CD14-positive monocyte (primary cell): ENCODE data around the gene DIAPH2. TPM values are rescaled to one million over a fixed set of nuclear protein-coding genes. Genes with fewer than 3 reads are reported as not detected.

Experiments
- DNase-seq, 3 donors: peaks; one replicate each; pipeline ENCODE4 v3.0.0-alpha.2; 2011 to 2022
- H2AFZ ChIP-seq: 2 replicates; pipeline ENCODE4 v1.6.0; 2012; ENCODE audit warnings: mild to moderate bottlenecking, low read depth, low read length, inconsistent platforms; ENCODE audit not compliant: insufficient read depth, poor library complexity, severe bottlenecking
- H3K27ac ChIP-seq, 2 donors: 1 replicate in 1 of 2; 2 replicates in 1 of 2; pipeline ENCODE4 v1.5.1; 2012 to 2013; ENCODE audit warnings: low read length in 2 of 2, control low read depth in 1 of 2, inconsistent platforms in 1 of 2, low read depth in 1 of 2, mild to moderate bottlenecking in 1 of 2
- H3K27me3 ChIP-seq, 2 donors: one replicate each; pipeline versions ENCODE4 v1.6.0 to v1.6.1; 2011 to 2013; ENCODE audit warnings: low read length in 2 of 2; ENCODE audit not compliant: control insufficient read depth in 2 of 2, insufficient read depth in 2 of 2
- H3K36me3 ChIP-seq, 2 donors: replicated peaks in 1 of 2; 1 replicate in 1 of 2; 2 replicates in 1 of 2; pipeline versions ENCODE4 v1.5.1 to v1.6.1; 2012 to 2013; ENCODE audit warnings: low read length in 2 of 2, control low read depth in 1 of 2, inconsistent platforms in 1 of 2, mild to moderate bottlenecking in 1 of 2; ENCODE audit not compliant: insufficient read depth in 2 of 2, control insufficient read depth in 1 of 2
- H3K4me1 ChIP-seq, 2 donors: 1 replicate in 1 of 2; 2 replicates in 1 of 2; pipeline versions ENCODE4 v1.5.1 to v1.6.1; 2012 to 2013; ENCODE audit warnings: low read length in 2 of 2, control low read depth in 1 of 2, inconsistent platforms in 1 of 2, mild to moderate bottlenecking in 1 of 2, moderate library complexity in 1 of 2; ENCODE audit not compliant: insufficient read depth in 2 of 2, control insufficient read depth in 1 of 2
- H3K4me2 ChIP-seq: replicated peaks from 2 replicates; pipeline ENCODE3; 2012; ENCODE audit warnings: low read length, moderate library complexity, mild to moderate bottlenecking; ENCODE audit not compliant: poor library complexity, severe bottlenecking; ENCODE audit errors: extremely low read depth
- H3K4me3 ChIP-seq, 3 experiments: fragments of 200-600 bp in 1 of 3; sonication (generic) in 1 of 3; replicated peaks in 1 of 3; 1 replicate in 2 of 3; 2 replicates in 1 of 3; pipeline ENCODE4 v1.5.1; 2011 to 2013; ENCODE audit warnings: low read length in 3 of 3, mild to moderate bottlenecking in 3 of 3, control low read depth in 2 of 3, low read depth in 2 of 3, inconsistent platforms in 1 of 3, moderate library complexity in 1 of 3
- H3K79me2 ChIP-seq: 2 replicates; pipeline ENCODE4 v1.6.0; 2012; ENCODE audit warnings: mild to moderate bottlenecking, control low read depth, inconsistent platforms, low read length, moderate library complexity; ENCODE audit not compliant: insufficient read depth
- H3K9ac ChIP-seq: 2 replicates; pipeline ENCODE4 v1.6.0; 2017; ENCODE audit warnings: low read length, mild to moderate bottlenecking; ENCODE audit not compliant: insufficient read depth, poor library complexity, severe bottlenecking
- H3K9me3 ChIP-seq, 2 donors: replicated peaks in 1 of 2; 1 replicate in 1 of 2; 2 replicates in 1 of 2; pipeline versions ENCODE4 v1.5.1 to v1.6.1; 2012 to 2013; ENCODE audit warnings: low read length in 2 of 2, control low read depth in 1 of 2; ENCODE audit not compliant: control insufficient read depth in 1 of 2, insufficient read depth in 1 of 2
- H4K20me1 ChIP-seq: 2 replicates; pipeline ENCODE4 v1.6.0; 2012; ENCODE audit warnings: mild to moderate bottlenecking, low read length, control low read depth, moderate library complexity; ENCODE audit not compliant: insufficient read depth
- H3K27ac Mint-ChIP-seq, 7 donors: one replicate each; pipeline ENCODE4 v1.8.0; 2020; ENCODE audit warnings: mild to moderate bottlenecking in 7 of 7, mixed read lengths in 7 of 7, moderate library complexity in 6 of 7, inconsistent platforms in 2 of 7
- H3K27me3 Mint-ChIP-seq, 3 donors: one replicate each; pipeline ENCODE4 v1.8.0; 2021 to 2022; ENCODE audit warnings: low read depth in 3 of 3, mild to moderate bottlenecking in 3 of 3, mixed read lengths in 3 of 3, moderate library complexity in 3 of 3, inconsistent platforms in 1 of 3
- H3K36me3 Mint-ChIP-seq, 2 donors: one replicate each; pipeline ENCODE4 v1.8.0; 2020; ENCODE audit warnings: mixed read lengths in 2 of 2, inconsistent platforms in 1 of 2, mild to moderate bottlenecking in 1 of 2
- H3K4me1 Mint-ChIP-seq: one replicate; pipeline ENCODE4 v1.8.0; 2020; ENCODE audit warnings: mild to moderate bottlenecking, mixed read lengths
- H3K4me3 Mint-ChIP-seq, 2 donors: one replicate each; pipeline ENCODE4 v1.8.0; 2020; ENCODE audit warnings: mild to moderate bottlenecking in 2 of 2, mixed read lengths in 2 of 2, moderate library complexity in 1 of 2
- H3K9me3 Mint-ChIP-seq, 7 donors: one replicate each; pipeline ENCODE4 v1.8.0; 2020 to 2022; ENCODE audit warnings: mixed read lengths in 7 of 7, mild to moderate bottlenecking in 6 of 7, moderate library complexity in 6 of 7, inconsistent platforms in 2 of 7
- CTCF ChIP-seq: fragments of 200-600 bp; IDR thresholded peaks from one replicate; pipeline ENCODE4 v1.8.0; 2022; ENCODE audit warnings: antibody characterized with exemption, mild to moderate bottlenecking
- WGBS: methylation state at CpG from one replicate; pipeline ENCODE4 v1.1.5; 2013; ENCODE audit warnings: missing lambda C conversion rate; ENCODE audit not compliant: insufficient coverage; 5-methylcytosine and 5-hydroxymethylcytosine counted together
- intact Hi-C, 2 donors: fragments of 100-400 bp; cut with micrococcal nuclease; formaldehyde crosslinking; loops; one replicate each; pipeline versions ENCODE4 v1.15.0 to v1.15.1; 2023
- polyA plus RNA-seq, 3 donors: library from polyadenylated mRNA; depleted of rRNA in 1 of 3; unstranded in 2 of 3; stranded (reverse) in 1 of 3; fragments of 300-500 nt in 2 of 3; fragments of >200 nt in 1 of 3; fragmentation: Illumina TruSeq in 2 of 3; gene quantifications; 1 replicate in 2 of 3; 2 replicates in 1 of 3; pipeline ENCODE4 v1.2.3, GENCODE V29; 2012 to 2021

Gene DIAPH2
- polyA plus RNA-seq, 3 donors: 9.5 to 20.5 (median 11.4) TPM

- no peaks in the 10 kb centered on the region for H4K20me1 ChIP-seq
- Mint-ChIP-seq H3K4me3 (no peak overlapping the region), H3K4me1 (no peaks in the 10 kb centered on the region), H3K9me3 (no peaks in the 10 kb centered on the region), H3K36me3 (peaks cover 0 to 7% of the 10 kb centered on the region in 2 donors), H3K27ac (no peak overlapping the region), H3K27me3 (no peaks in the 10 kb centered on the region)
- intact Hi-C loops: no loop called here
- H3K27ac ChIP-seq: no peak overlapping the region
- no peak overlapping the region for H3K4me3 ChIP-seq
- no peak overlapping the region for H3K4me2 ChIP-seq
- no peak overlapping the region for H2AFZ ChIP-seq
- no peaks in the 10 kb centered on the region for H3K79me2 ChIP-seq
- H3K27me3 ChIP-seq: no peaks in the 10 kb centered on the region
- H3K9me3 ChIP-seq: no peaks in the 10 kb centered on the region
- no peaks in the 10 kb centered on the region for H3K4me1 ChIP-seq
- no peak for TF ChIP-seq CTCF
- no peak for DNase-seq
- no peak overlapping the region for H3K9ac ChIP-seq
- H3K36me3 ChIP-seq: no peaks in the 10 kb centered on the region
These were observed 381.3 kb downstream of the DIAPH2 start for GRCh38 chrX:97065973-97066372.

GRCh38 chrX:97066381-97066780, 381.7 kb downstream of the DIAPH2 start:
- Mint-ChIP-seq H3K27ac (no peak overlapping the region), H3K36me3 (peaks cover 0 to 7% of the 10 kb centered on the region in 2 donors), H3K4me3 (no peak overlapping the region), H3K9me3 (no peaks in the 10 kb centered on the region), H3K4me1 (no peaks in the 10 kb centered on the region), H3K27me3 (no peaks in the 10 kb centered on the region)
- no peaks in the 10 kb centered on the region for H3K4me1 ChIP-seq
- WGBS: no CpG with 5 or more reads among the region's 3 CpGs
- H3K9me3 ChIP-seq: no peaks in the 10 kb centered on the region
- no peaks in the 10 kb centered on the region for H3K36me3 ChIP-seq
- no peaks in the 10 kb centered on the region for H3K27me3 ChIP-seq
- no peak for TF ChIP-seq CTCF
- H3K27ac ChIP-seq: no peak overlapping the region
- no peak overlapping the region for H3K9ac ChIP-seq
- H2AFZ ChIP-seq: no peak overlapping the region
- intact Hi-C loops: no loop called here
- no peak overlapping the region for H3K4me2 ChIP-seq
- no peak for DNase-seq
- H3K79me2 ChIP-seq: no peaks in the 10 kb centered on the region
- no peaks in the 10 kb centered on the region for H4K20me1 ChIP-seq
- no peak overlapping the region for H3K4me3 ChIP-seq
